HCT116 (cell line): ENCODE data around the gene EGFR. TPM values are rescaled to one million over a fixed set of nuclear protein-coding genes. Genes with fewer than 3 reads are reported as not detected.

Source experiments
- ATAC-seq: fragments of 200-7000 bp; cut with Tn5 transposase; 2 replicates; pipeline ENCODE4 v1.9.1; 2020; ENCODE audit warnings: mild to moderate bottlenecking, moderate library complexity
- BruUV-seq: library from RNA; stranded (reverse); fragments of 400-500 nt; replicated peaks from 2 replicates; lab custom pipeline; 2021; lab: Mats Ljungman, UMichigan
- CTCF ChIA-PET: fragments of 300-600 bp; sonication (Branson Sonifier 250); formaldehyde crosslinking; loops from one replicate; lab custom pipeline; 2021; ENCODE audit warnings: antibody characterized with exemption; lab: Charles Lee
- POLR2A ChIA-PET: fragments of 300-600, 350-600 bp; sonication (Branson Sonifier 250); formaldehyde crosslinking; loops from one replicate; lab custom pipeline; 2021; ENCODE audit warnings: antibody characterized with exemption; lab: Charles Lee
- RAD21 ChIA-PET, 2 experiments: fragments of 300-600 bp; sonication (Branson Sonifier 250); formaldehyde crosslinking; loops; one replicate each; lab custom pipeline; 2023; ENCODE audit warnings: low total read pairs in 2 of 2; ENCODE audit not compliant: uncharacterized antibody in 2 of 2, unreplicated experiment in 2 of 2, low non-redundant PET in 1 of 2; lab: Charles Lee
- DNase-seq: peaks from one replicate; pipeline ENCODE4 v3.0.0-alpha.2; 2010; ENCODE audit warnings: low read depth, low spot score
- H2AFZ ChIP-seq: fragments of 200-600 bp; shearing (Covaris generic), sonication (generic); 2 replicates; pipeline ENCODE4 v1.6.1; 2017; ENCODE audit warnings: low read depth, mixed run types, mixed read lengths, antibody characterized with exemption, low read length; ENCODE audit not compliant: poor library complexity, severe bottlenecking
- H3K27ac ChIP-seq: 2 replicates; pipeline ENCODE4 v1.5.1; 2012; ENCODE audit warnings: low read depth, low read length
- H3K27me3 ChIP-seq: fragments of 200-600 bp; sonication (generic); 2 replicates; pipeline ENCODE4 v1.6.1; 2016; ENCODE audit warnings: mixed run types, low read length, mixed read lengths; ENCODE audit not compliant: insufficient read depth
- H3K36me3 ChIP-seq, 2 experiments: fragments of 200-500 bp in 1 of 2; fragments of 200-600 bp in 1 of 2; sonication (Bioruptor generic) in 1 of 2; sonication (generic) in 1 of 2; 2 replicates each; pipeline versions ENCODE4 v1.5.1 to v1.6.1; 2014 to 2016; ENCODE audit warnings: low read length in 2 of 2, inconsistent platforms in 1 of 2, mixed read lengths in 1 of 2, mixed run types in 1 of 2; ENCODE audit not compliant: insufficient read depth in 2 of 2, control insufficient read depth in 1 of 2
- H3K4me1 ChIP-seq, 2 experiments: fragments of 200-600 bp in 1 of 2; sonication (generic) in 1 of 2; 2 replicates each; pipeline versions ENCODE4 v1.5.1 to v1.6.1; 2012 to 2017; ENCODE audit warnings: low read length in 2 of 2, inconsistent platforms in 1 of 2, mild to moderate bottlenecking in 1 of 2, mixed read lengths in 1 of 2, mixed run types in 1 of 2, moderate library complexity in 1 of 2; ENCODE audit not compliant: insufficient read depth in 2 of 2, control insufficient read depth in 1 of 2
- H3K4me2 ChIP-seq: fragments of 200-600 bp; sonication (generic); 2 replicates; pipeline ENCODE4 v1.6.1; 2017; ENCODE audit warnings: mixed run types, low read length, mixed read lengths
- H3K4me3 ChIP-seq, 2 experiments: fragments of 200-600 bp in 1 of 2; sonication (generic) in 1 of 2; replicated peaks in 1 of 2; 2 replicates each; pipeline ENCODE4 v1.5.1; 2011 to 2016; ENCODE audit warnings: low read length in 2 of 2, control low read depth in 1 of 2, low read depth in 1 of 2, mild to moderate bottlenecking in 1 of 2, mixed read lengths in 1 of 2, mixed run types in 1 of 2
- H3K79me2 ChIP-seq: fragments of 200-600 bp; sonication (generic); 2 replicates; pipeline ENCODE4 v1.6.1; 2017; ENCODE audit warnings: mild to moderate bottlenecking, mixed run types, low read length, moderate library complexity, mixed read lengths; ENCODE audit not compliant: insufficient read depth
- H3K9ac ChIP-seq: fragments of 200-600 bp; sonication (generic); 2 replicates; pipeline ENCODE4 v1.6.1; 2016; ENCODE audit warnings: low read length, mixed read lengths
- H3K9me2 ChIP-seq: fragments of 200-600 bp; sonication (generic), shearing (Covaris generic); 2 replicates; pipeline ENCODE4 v1.6.1; 2017; ENCODE audit warnings: mixed run types, mild to moderate bottlenecking, moderate library complexity; ENCODE audit not compliant: insufficient read depth
- H3K9me3 ChIP-seq, 2 experiments: fragments of 200-500 bp in 1 of 2; fragments of 200-600 bp in 1 of 2; sonication (Bioruptor generic) in 1 of 2; sonication (generic) in 1 of 2; 2 replicates each; pipeline ENCODE4 v1.6.1; 2014 to 2017; ENCODE audit warnings: low read length in 2 of 2, mixed read lengths in 2 of 2, inconsistent platforms in 1 of 2, low read depth in 1 of 2, mild to moderate bottlenecking in 1 of 2, mixed run types in 1 of 2, moderate library complexity in 1 of 2; ENCODE audit not compliant: control insufficient read depth in 1 of 2, insufficient read depth in 1 of 2
- H4K20me1 ChIP-seq: fragments of 200-600 bp; sonication (generic), shearing (Covaris generic); 2 replicates; pipeline ENCODE4 v1.6.1; 2017; ENCODE audit warnings: mixed run types, mild to moderate bottlenecking, moderate library complexity; ENCODE audit not compliant: insufficient read depth
- ATF3 ChIP-seq: IDR thresholded peaks from 2 replicates; pipeline ENCODE4 v1.6.1; 2012
- CBX3 ChIP-seq: IDR thresholded peaks from 2 replicates; pipeline ENCODE4 v1.6.1; 2012; ENCODE audit warnings: low read depth
- CEBPB ChIP-seq: IDR thresholded peaks from 2 replicates; pipeline ENCODE4 v1.6.1; 2012; ENCODE audit warnings: low read depth
- EGR1 ChIP-seq: IDR thresholded peaks from 2 replicates; pipeline ENCODE4 v1.6.1; 2012; ENCODE audit warnings: low read depth
- ELF1 ChIP-seq: IDR thresholded peaks from 2 replicates; pipeline ENCODE4 v1.6.1; 2012; ENCODE audit warnings: low read depth, borderline replicate concordance
- EZH2 ChIP-seq: fragments of 200-600 bp; sonication (generic); IDR thresholded peaks from 2 replicates; pipeline ENCODE4 v1.6.1; 2017; ENCODE audit warnings: antibody characterized with exemption, mixed run types
- EZH2phosphoT487 ChIP-seq: fragments of 200-600 bp; IDR thresholded peaks from 2 replicates; pipeline ENCODE4 v1.6.1; 2018; ENCODE audit warnings: antibody characterized with exemption, borderline replicate concordance
- JUND ChIP-seq: IDR thresholded peaks from 2 replicates; pipeline ENCODE4 v1.6.1; 2012
- MAX ChIP-seq: IDR thresholded peaks from 2 replicates; pipeline ENCODE4 v1.6.1; 2012
- POLR2A ChIP-seq: IDR thresholded peaks from 2 replicates; pipeline ENCODE4 v1.7.0; 2011; ENCODE audit warnings: borderline replicate concordance; ENCODE audit not compliant: insufficient read depth, insufficient read length; ENCODE audit errors: extremely low read depth
- RAD21 ChIP-seq: IDR thresholded peaks from 2 replicates; pipeline ENCODE4 v1.6.1; 2012; ENCODE audit warnings: low read depth, mild to moderate bottlenecking
- SIN3A ChIP-seq: IDR thresholded peaks from 2 replicates; pipeline ENCODE4 v1.6.1; 2012; ENCODE audit warnings: low read depth
- SP1 ChIP-seq: IDR thresholded peaks from 2 replicates; pipeline ENCODE4 v1.6.1; 2012; ENCODE audit warnings: low read depth
- SRF ChIP-seq: IDR thresholded peaks from 2 replicates; pipeline ENCODE4 v1.6.1; 2012; ENCODE audit warnings: low read depth
- TCF7L2 ChIP-seq: IDR thresholded peaks from 2 replicates; pipeline ENCODE4 v1.7.0; 2011; ENCODE audit warnings: borderline replicate concordance, inconsistent platforms; ENCODE audit not compliant: insufficient read depth, insufficient read length; ENCODE audit errors: extremely low read depth
- YY1 ChIP-seq: IDR thresholded peaks from 2 replicates; pipeline ENCODE4 v1.6.1; 2011; ENCODE audit warnings: low read length, low read depth, moderate library complexity, mild to moderate bottlenecking; ENCODE audit not compliant: insufficient replicate concordance; ENCODE audit errors: extremely low read depth
- ZFX ChIP-seq: fragments of 450-650 bp; IDR thresholded peaks from 2 replicates; pipeline ENCODE4 v1.6.1; 2017
- intact Hi-C: fragments of 100-400 bp; cut with micrococcal nuclease; formaldehyde crosslinking; loops from 2 replicates; pipeline ENCODE4 v1.10.0; 2022
- total RNA-seq: library from RNA; stranded (reverse); gene quantifications from one replicate; pipeline ENCODE4 v1.2.1, GENCODE V29; 2021; ENCODE audit not compliant: unreplicated experiment
- TF ChIP-seq, protein P1 (sequence below): IDR thresholded peaks from 2 replicates; pipeline ENCODE4 v1.6.1; 2011; ENCODE audit warnings: mild to moderate bottlenecking, low read length, moderate library complexity; ENCODE audit not compliant: insufficient replicate concordance; ENCODE audit errors: extremely low read depth
- TF ChIP-seq, protein P2 (sequence below), 3 experiments: fragments of 200-600 bp in 1 of 3; sonication (generic) in 1 of 3; IDR thresholded peaks in 2 of 3; conservative IDR thresholded peaks in 1 of 3; 2 replicates each; pipeline ENCODE4 v1.5.1; 2012 to 2017; ENCODE audit warnings: low read depth in 2 of 3, low read length in 2 of 3, antibody characterized with exemption in 1 of 3, borderline replicate concordance in 1 of 3, control low read depth in 1 of 3, mild to moderate bottlenecking in 1 of 3, mixed read lengths in 1 of 3, mixed run types in 1 of 3, moderate library complexity in 1 of 3; ENCODE audit not compliant: insufficient read depth in 1 of 3

The EGFR gene
- total RNA-seq, 1 experiment from 2014 or later = 71.5 TPM

DNA sequence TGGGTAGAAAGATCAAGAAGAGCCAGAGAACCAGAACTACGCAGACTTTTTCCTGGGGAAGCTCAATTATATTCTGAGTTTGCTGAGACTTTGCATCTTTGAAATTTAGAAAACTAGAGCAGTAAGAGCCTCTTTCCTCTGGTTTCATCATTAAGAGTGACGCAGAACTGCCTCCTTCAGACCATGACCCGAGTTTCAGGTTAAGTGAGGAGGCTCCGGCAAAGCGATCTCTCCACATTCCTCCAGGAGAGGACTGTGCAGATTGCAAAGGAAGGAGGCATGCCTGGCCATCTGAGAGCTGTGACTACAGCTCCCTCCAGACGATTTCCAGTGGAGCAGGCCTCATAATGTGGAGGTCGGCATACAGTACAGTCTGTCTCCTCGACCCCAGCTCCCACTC is 230.5 kb downstream of the EGFR start:
- DNase-seq = no peak
- Histone ChIP-seq H3K36me3 (no peaks in the 10 kb centered on the region), H3K27me3 (no peaks in the 10 kb centered on the region), H3K4me1 (peaks cover 14 to 39% of the 10 kb centered on the region in 2 experiments), H3K9me3 (no peaks in the 10 kb centered on the region), H3K79me2 (no peaks in the 10 kb centered on the region), H2AFZ (no peak overlapping the region), H3K27ac (no peak overlapping the region)
- ATAC-seq = no peak
- TF ChIP-seq SRF (no peak), EGR1 (no peak), SIN3A (no peak), MAX (no peak), EZH2phosphoT487 (no peak), SP1 (no peak), POLR2A (no peak), YY1 (no peak), TCF7L2 (no peak), ZFX (no peak), CBX3 (no peak), CEBPB (no peak), ELF1 (no peak)
- TF ChIP-seq, all 23 proteins: peak for 0
- POLR2A ChIA-PET = no interaction called here
- intact Hi-C loops = no loop called here
- BruUV-seq = no TSS peak
- CTCF ChIA-PET = interaction anchor here (0.9 to 2.7 kb wide), 4 partner anchors 37 to 478 kb away, joined by 3 to 7 read pairs (median 5); no protein-coding TSS in a partner anchor
- RAD21 ChIA-PET = no interaction called here
- no peaks in the 10 kb centered on the region for H3K9me2 ChIP-seq
- H3K4me3 ChIP-seq = no peak overlapping the region
- no peaks in the 10 kb centered on the region for H4K20me1 ChIP-seq
- no peak overlapping the region for H3K9ac ChIP-seq
- H3K4me2 ChIP-seq = no peak overlapping the region

- ATAC-seq (peak; percentile 67), DNase-seq (peak; percentile 48)
- Histone ChIP-seq H3K4me2 (peak overlapping the region; percentile 45), H4K20me1 (no peaks in the 10 kb centered on the region), H3K9me2 (no peaks in the 10 kb centered on the region), H3K4me3 (no peak overlapping the region), H3K27ac (no peak overlapping the region), H3K36me3 (no peaks in the 10 kb centered on the region), H3K9ac (no peak overlapping the region), H3K9me3 (no peaks in the 10 kb centered on the region), H3K79me2 (no peaks in the 10 kb centered on the region), H3K4me1 (peaks cover 13 to 42% of the 10 kb centered on the region in 2 experiments), H2AFZ (peak overlapping the region; percentile 77), H3K27me3 (no peaks in the 10 kb centered on the region)
- intact Hi-C loops = loop anchor here (10.0 kb wide), 1 partner anchor 236 kb away; the partner anchor contains the start of gene EGFR
- RAD21 ChIA-PET = no interaction called here
- CTCF ChIA-PET = interaction anchor here (0.9 to 2.7 kb wide), 6 partner anchors 36 to 419 kb away, joined by 3 to 7 read pairs (median 4); no protein-coding TSS in a partner anchor
- POLR2A ChIA-PET = no interaction called here
- no TSS peak for BruUV-seq
- TF ChIP-seq JUND (no peak), RAD21 (peak; percentile 36; the same call in 1 of the 2 replicates), EZH2 (no peak), ZFX (no peak), POLR2A (no peak), ATF3 (no peak)
- TF ChIP-seq, protein P1, sequence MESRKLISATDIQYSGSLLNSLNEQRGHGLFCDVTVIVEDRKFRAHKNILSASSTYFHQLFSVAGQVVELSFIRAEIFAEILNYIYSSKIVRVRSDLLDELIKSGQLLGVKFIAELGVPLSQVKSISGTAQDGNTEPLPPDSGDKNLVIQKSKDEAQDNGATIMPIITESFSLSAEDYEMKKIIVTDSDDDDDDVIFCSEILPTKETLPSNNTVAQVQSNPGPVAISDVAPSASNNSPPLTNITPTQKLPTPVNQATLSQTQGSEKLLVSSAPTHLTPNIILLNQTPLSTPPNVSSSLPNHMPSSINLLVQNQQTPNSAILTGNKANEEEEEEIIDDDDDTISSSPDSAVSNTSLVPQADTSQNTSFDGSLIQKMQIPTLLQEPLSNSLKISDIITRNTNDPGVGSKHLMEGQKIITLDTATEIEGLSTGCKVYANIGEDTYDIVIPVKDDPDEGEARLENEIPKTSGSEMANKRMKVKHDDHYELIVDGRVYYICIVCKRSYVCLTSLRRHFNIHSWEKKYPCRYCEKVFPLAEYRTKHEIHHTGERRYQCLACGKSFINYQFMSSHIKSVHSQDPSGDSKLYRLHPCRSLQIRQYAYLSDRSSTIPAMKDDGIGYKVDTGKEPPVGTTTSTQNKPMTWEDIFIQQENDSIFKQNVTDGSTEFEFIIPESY = no peak
- TF ChIP-seq, protein P2, sequence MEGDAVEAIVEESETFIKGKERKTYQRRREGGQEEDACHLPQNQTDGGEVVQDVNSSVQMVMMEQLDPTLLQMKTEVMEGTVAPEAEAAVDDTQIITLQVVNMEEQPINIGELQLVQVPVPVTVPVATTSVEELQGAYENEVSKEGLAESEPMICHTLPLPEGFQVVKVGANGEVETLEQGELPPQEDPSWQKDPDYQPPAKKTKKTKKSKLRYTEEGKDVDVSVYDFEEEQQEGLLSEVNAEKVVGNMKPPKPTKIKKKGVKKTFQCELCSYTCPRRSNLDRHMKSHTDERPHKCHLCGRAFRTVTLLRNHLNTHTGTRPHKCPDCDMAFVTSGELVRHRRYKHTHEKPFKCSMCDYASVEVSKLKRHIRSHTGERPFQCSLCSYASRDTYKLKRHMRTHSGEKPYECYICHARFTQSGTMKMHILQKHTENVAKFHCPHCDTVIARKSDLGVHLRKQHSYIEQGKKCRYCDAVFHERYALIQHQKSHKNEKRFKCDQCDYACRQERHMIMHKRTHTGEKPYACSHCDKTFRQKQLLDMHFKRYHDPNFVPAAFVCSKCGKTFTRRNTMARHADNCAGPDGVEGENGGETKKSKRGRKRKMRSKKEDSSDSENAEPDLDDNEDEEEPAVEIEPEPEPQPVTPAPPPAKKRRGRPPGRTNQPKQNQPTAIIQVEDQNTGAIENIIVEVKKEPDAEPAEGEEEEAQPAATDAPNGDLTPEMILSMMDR (IDR thresholded peaks at IDR 0.05 in 2 of 3, conservative IDR thresholded peaks at IDR 0.05 in 1 of 3; ENCODE audit: borderline replicate concordance in 1 of 3, insufficient read depth in 1 of 3, low read depth in 2 of 3, low read length in 2 of 3) = peak; percentile 42 to 92 (median 79); a peak in 5 of 6 replicates
Measured at GRCh38 chr7:55250313-55250712, 231.5 kb downstream of the EGFR start.
